VCaP (cell line): Measurements from ENCODE around the gene DCHS1.
"Not testable (repeated sequence)": the region's sequence is repeated elsewhere in the genome, so short reads cannot be mapped to it uniquely, and the experiment has no call there.

Source experiments
- H3K27ac ChIP-seq: fragments of 450-650 bp; 2 replicates; pipeline ENCODE4 v1.5.1; 2017
- TF ChIP-seq, protein P1 (sequence below): fragments of 450-650 bp; conservative IDR thresholded peaks from 2 replicates; pipeline ENCODE4 v1.5.1; 2017; ENCODE audit warnings: mild to moderate bottlenecking, moderate library complexity

DCHS1 gene

DNA sequence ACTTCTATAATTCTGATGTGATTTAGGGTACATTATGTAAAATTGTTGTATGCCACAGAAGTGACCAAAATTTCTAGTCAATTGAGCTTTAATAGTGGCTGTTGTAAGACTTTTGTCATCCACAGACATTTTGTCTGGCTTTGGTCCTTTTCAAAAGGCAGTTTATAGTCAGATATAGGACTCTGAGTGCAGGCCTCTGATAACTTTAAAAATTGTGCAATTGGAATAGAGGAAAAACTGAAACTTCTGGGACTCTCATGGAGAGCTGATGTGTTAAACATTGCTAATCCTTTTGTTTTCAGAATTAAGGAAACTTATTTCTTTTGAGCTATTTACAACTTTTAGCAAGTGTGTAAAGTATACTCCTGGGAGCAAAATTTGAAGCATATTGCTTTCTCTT lies 36.5 kb upstream of the DCHS1 start:
- no peak overlapping the region for H3K27ac ChIP-seq
- TF ChIP-seq, protein P1, sequence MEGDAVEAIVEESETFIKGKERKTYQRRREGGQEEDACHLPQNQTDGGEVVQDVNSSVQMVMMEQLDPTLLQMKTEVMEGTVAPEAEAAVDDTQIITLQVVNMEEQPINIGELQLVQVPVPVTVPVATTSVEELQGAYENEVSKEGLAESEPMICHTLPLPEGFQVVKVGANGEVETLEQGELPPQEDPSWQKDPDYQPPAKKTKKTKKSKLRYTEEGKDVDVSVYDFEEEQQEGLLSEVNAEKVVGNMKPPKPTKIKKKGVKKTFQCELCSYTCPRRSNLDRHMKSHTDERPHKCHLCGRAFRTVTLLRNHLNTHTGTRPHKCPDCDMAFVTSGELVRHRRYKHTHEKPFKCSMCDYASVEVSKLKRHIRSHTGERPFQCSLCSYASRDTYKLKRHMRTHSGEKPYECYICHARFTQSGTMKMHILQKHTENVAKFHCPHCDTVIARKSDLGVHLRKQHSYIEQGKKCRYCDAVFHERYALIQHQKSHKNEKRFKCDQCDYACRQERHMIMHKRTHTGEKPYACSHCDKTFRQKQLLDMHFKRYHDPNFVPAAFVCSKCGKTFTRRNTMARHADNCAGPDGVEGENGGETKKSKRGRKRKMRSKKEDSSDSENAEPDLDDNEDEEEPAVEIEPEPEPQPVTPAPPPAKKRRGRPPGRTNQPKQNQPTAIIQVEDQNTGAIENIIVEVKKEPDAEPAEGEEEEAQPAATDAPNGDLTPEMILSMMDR = no peak

DNA sequence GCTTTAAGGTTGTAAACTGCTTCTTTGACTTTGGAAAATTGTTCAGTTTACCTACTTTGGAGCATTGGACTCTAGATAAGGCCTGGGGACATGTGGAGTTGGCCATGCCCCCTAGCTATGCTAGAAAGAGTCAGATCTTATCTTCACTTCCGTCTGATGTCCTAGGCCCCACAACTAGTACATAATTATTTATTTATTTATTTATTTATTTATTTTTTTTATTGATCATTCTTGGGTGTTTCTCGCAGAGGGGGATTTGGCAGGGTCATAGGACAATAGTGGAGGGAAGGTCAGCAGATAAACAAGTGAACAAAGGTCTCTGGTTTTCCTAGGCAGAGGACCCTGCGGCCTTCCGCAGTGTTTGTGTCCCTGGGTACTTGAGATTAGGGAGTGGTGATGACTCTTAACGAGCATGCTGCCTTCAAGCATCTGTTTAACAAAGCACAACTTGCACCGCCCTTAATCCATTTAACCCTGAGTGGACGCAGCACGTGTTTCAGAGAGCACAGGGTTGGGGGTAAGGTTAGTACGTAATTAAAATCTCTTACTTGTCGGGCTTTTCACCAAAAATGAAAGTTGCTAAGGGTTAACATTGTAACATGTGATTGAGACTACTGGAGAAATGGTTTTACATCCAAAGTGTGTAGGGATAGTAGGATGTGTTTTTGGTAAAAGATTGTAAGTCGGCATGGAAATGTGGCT lies 35.0 kb upstream of the DCHS1 start:
- not testable (repeated sequence) for H3K27ac ChIP-seq

DNA sequence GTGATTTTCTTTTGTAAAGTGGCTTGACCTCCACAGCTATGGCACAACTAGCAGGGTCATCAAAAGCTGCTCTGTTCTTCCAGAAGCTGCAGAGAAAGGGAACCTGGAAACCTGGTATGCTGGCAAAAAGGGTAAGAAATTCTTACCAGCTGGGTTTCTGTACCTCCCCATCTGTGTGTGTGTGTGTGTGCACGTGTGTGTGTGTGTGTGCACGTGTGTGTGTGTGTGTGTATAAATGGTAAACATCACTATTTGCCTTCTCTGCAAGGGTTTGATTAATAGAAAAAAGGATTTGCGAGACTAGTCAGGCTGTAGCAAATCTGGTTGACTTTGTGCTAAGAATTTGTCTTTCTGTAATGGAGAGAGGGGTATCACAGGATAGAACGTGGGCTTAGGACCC lies 32.3 kb upstream of the DCHS1 start:
- H3K27ac ChIP-seq = no peak overlapping the region
- TF ChIP-seq, protein P1 = no peak

DNA sequence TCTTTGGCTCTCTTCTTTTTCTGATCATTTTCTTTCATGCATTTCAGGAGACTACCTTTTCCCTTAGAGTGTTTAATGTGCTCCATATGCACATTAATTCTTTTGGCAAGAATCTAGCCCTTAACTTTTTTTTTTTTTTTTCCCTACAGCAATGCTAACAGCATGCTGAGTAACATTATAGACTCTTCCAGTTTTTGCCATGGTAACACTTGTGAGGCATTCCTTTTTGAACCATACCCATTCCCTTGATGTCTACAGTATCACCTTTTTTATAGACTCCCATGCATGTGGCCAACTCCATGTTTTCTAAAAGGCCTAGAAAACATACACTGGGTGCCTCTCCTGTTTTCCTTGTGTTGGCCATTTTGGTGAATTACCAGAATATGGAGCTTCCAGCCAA lies 30.4 kb upstream of the DCHS1 start:
- TF ChIP-seq, protein P1 = no peak

DNA sequence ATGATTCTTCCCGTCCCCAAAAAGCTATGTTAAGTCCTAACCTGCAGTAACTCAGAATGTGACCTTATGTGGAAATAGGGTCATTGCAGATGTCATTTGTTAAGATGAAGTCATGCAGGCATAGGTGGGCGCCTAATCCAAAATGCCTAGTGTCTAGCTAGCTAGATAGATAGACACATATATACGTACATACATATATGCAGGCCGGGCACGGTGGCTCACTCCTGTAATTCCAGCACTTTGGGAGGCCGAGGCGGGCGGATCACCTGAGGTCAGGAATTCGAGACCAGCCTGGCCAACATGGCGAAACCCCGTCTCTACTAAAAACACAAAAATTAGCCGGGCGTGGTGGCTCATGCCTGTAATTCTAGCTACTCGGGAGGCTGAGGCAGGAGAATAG lies 28.5 kb upstream of the DCHS1 start:
- H3K27ac ChIP-seq = peak overlapping the region; percentile 88

More for the DNA sequence above, 30.4 kb upstream of the DCHS1 start:
- H3K27ac ChIP-seq = no peak overlapping the region

DNA sequence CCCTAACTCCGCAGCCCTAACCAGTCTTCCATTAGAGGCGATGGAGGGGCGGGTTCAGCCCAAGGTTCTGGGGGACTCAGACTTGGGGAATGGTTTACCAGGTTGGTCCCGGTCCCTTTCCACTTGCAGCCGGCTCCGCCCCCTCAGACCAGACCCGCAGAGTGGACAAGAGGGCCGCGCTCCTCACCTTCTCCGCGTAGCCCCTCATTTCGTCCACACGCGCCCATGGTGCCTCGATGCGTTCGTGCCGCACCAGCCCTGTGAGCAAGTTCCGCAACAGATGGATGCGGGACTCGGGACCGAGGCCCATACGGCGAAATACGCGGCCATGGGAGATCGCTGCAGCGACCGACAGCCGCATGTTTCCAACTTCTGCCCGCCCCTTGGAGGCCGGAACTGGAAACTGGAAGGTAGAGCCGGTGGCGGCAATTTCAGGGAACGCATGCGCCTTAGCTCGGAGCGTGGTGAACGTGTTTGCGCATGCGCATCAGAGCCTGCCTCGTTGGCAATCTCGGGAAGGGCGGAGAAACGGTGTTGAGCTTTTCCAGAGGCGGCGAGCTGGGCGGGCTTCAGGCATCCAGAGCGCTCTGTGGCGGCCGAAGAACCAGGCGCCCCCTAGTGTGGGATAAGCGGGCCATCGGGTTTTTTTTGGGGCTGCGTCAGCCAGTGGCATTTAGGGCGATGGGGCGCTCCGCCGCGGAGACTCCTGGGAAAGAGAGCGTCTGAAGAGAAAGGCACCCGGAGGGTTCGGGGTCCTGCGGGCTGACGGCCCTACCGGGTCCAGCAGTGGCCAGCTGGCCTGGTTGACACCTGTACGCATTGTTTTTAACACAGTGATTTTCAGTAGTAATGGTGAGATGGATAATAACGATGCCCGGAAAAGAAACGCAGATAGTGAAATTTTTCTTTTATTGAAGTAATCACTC lies 27.6 kb upstream of the DCHS1 start, which contains the start of gene MRPL17:
Gene MRPL17 (minus strand): TSS at position 405 of the 926 bp plus-strand sequence. CDS start 44 bp downstream, at position 361.
- peak within 1 kb of the TSS; percentile 88 for H3K27ac ChIP-seq
- TF ChIP-seq, protein P1 = peak; percentile 93

DNA sequence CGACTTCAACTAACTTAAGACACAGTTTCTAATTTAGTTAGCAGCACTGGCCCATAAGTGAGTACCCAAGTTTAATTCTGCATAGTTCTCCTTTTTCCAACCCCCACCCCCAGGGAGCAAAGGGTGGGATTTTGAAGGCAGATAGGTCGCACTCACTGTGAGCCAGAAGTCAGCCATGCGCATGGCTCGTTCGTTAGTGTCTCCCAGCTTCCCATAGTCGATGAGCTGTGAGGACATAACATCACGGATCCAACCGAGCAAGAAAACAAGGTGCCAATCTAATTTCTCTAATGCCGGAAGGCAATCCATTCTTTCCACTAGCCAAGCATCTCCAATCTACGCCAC lies 27.0 kb upstream of the DCHS1 start:
- TF ChIP-seq, protein P1 = no peak
- peak overlapping the region; percentile 88 for H3K27ac ChIP-seq

DNA sequence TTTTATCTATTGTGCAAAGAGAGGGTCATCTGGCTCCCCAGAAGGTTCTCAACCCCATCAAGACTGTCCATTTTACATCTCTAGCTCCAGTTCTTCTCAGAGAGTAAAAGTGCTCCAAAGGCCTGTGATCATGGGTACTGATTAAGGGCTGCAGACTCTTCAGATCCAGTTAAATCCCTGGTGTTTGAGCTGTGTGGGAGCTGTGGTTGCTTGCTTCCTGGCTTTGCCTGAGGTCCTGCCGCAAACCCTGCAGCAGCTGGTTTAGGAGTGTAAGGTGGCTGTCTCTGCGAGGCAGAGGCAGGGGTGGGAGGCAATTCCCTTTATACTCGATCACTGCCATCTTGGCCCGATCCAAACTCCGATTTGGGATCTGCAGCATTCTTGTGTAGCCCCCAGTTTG lies 26.3 kb upstream of the DCHS1 start:
- TF ChIP-seq, protein P1 = no peak
- H3K27ac ChIP-seq = peak overlapping the region; percentile 88; the same call in 1 of the 2 replicates
